SK-N-SH (cell line): ENCODE results near the gene TSHZ2. TPM values are rescaled to one million over a fixed set of nuclear protein-coding genes. Genes with fewer than 3 reads are reported as not detected.

Experiments used
- CTCF ChIA-PET: fragments of 300-600, 350-600 bp; formaldehyde crosslinking; extraction: SDS; loops from one replicate; lab custom pipeline; 2021; lab: Yijun Ruan, JAX
- POLR2A ChIA-PET: fragments of 350-600 bp; sonication (Branson Sonifier 250); formaldehyde crosslinking; extraction: SDS; loops from one replicate; lab custom pipeline; 2020; ENCODE audit warnings: antibody characterized with exemption, inconsistent platforms; lab: Yijun Ruan, JAX
- DNase-seq: peaks from one replicate; pipeline ENCODE4 v3.0.0; 2012
- H2AFZ ChIP-seq: fragments of 200-600 bp; sonication (generic); 2 replicates; pipeline ENCODE4 v1.8.1; 2016; ENCODE audit warnings: antibody characterized with exemption, mild to moderate bottlenecking, low read depth
- H3F3A ChIP-seq: fragments of 200-600 bp; sonication (generic); replicated peaks from 2 replicates; pipeline ENCODE3; 2016; ENCODE audit warnings: antibody characterized with exemption, mild to moderate bottlenecking; ENCODE audit not compliant: insufficient read depth
- H3K27ac ChIP-seq, 2 experiments: fragments of 200-500 bp in 1 of 2; fragments of 200-600 bp in 1 of 2; sonication (Bioruptor generic) in 1 of 2; sonication (generic), shearing (Covaris generic) in 1 of 2; 2 replicates each; pipeline versions ENCODE4 v1.5.1 to v1.6.1; 2014 to 2016; ENCODE audit warnings: low read depth in 2 of 2, inconsistent platforms in 1 of 2, low read length in 1 of 2, mild to moderate bottlenecking in 1 of 2, mixed read lengths in 1 of 2
- H3K27me3 ChIP-seq: fragments of 200-600 bp; sonication (generic), shearing (Covaris generic); 2 replicates; pipeline ENCODE4 v1.6.1; 2016; ENCODE audit warnings: mixed run types; ENCODE audit not compliant: insufficient read depth
- H3K36me3 ChIP-seq, 2 experiments: fragments of 200-500 bp in 1 of 2; fragments of 200-600 bp in 1 of 2; sonication (Bioruptor generic) in 1 of 2; sonication (generic) in 1 of 2; replicated peaks in 1 of 2; 2 replicates each; pipeline versions ENCODE3 to v1.5.1; 2014 to 2016; ENCODE audit warnings: low read length in 1 of 2, mild to moderate bottlenecking in 1 of 2; ENCODE audit not compliant: insufficient read depth in 2 of 2, control insufficient read depth in 1 of 2
- H3K4me1 ChIP-seq, 2 experiments: fragments of 200-500 bp in 1 of 2; fragments of 200-600 bp in 1 of 2; sonication (Bioruptor generic) in 1 of 2; sonication (generic), shearing (Covaris generic) in 1 of 2; 2 replicates each; pipeline versions ENCODE4 v1.5.1 to v1.6.1; 2014 to 2016; ENCODE audit warnings: low read depth in 1 of 2, low read length in 1 of 2, mixed run types in 1 of 2; ENCODE audit not compliant: insufficient read depth in 2 of 2, control insufficient read depth in 1 of 2
- H3K4me2 ChIP-seq: fragments of 200-600 bp; sonication (generic), shearing (Covaris generic); 2 replicates; pipeline ENCODE4 v1.6.1; 2017; ENCODE audit warnings: mixed run types
- H3K4me3 ChIP-seq, 2 experiments: fragments of 200-500 bp in 1 of 2; fragments of 200-600 bp in 1 of 2; sonication (Bioruptor generic) in 1 of 2; sonication (generic), shearing (Covaris generic) in 1 of 2; 2 replicates each; pipeline versions ENCODE4 v1.5.1 to v1.8.1; 2014 to 2016; ENCODE audit warnings: low read depth in 2 of 2, inconsistent platforms in 1 of 2, low read length in 1 of 2, mild to moderate bottlenecking in 1 of 2, mixed read lengths in 1 of 2, moderate library complexity in 1 of 2
- H3K79me2 ChIP-seq: fragments of 200-600 bp; sonication (generic); 2 replicates; pipeline ENCODE4 v1.8.1; 2017; ENCODE audit warnings: mild to moderate bottlenecking; ENCODE audit not compliant: insufficient read depth
- H3K9ac ChIP-seq: fragments of 200-600 bp; sonication (generic); 2 replicates; pipeline ENCODE4 v1.6.1; 2017; ENCODE audit warnings: mixed run types
- H3K9me2 ChIP-seq: fragments of 200-600 bp; sonication (generic); 2 replicates; pipeline ENCODE4 v1.6.1; 2017; ENCODE audit warnings: mixed run types
- H3K9me3 ChIP-seq: fragments of 200-600 bp; sonication (generic); 2 replicates; pipeline ENCODE4 v1.6.1; 2017; ENCODE audit warnings: mixed run types, mild to moderate bottlenecking, moderate library complexity
- H4K20me1 ChIP-seq: fragments of 200-600 bp; sonication (generic); 2 replicates; pipeline ENCODE4 v1.6.1; 2017; ENCODE audit warnings: mild to moderate bottlenecking, mixed run types; ENCODE audit not compliant: insufficient read depth
- CHD2 ChIP-seq: fragments of 150-350 bp; IDR thresholded peaks from 2 replicates; pipeline ENCODE4 v1.6.1; 2018; ENCODE audit warnings: low read length; ENCODE audit not compliant: partially characterized antibody
- FOSL2 ChIP-seq: IDR thresholded peaks from 2 replicates; pipeline ENCODE4 v1.4.0; 2012; ENCODE audit warnings: low read depth, mild to moderate bottlenecking, moderate library complexity, borderline replicate concordance
- FOXM1 ChIP-seq: IDR thresholded peaks from 2 replicates; pipeline ENCODE4 v1.4.0; 2012; ENCODE audit warnings: low read depth, mild to moderate bottlenecking
- GATA2 ChIP-seq: sonication (generic); formaldehyde crosslinking; IDR thresholded peaks from 2 replicates; pipeline ENCODE4 v1.5.0; 2020; ENCODE audit warnings: mild to moderate bottlenecking, missing genetic modification reagents
- JUND ChIP-seq: IDR thresholded peaks from 2 replicates; pipeline ENCODE4 v1.4.0; 2012
- RCOR1 ChIP-seq: fragments of 150-350 bp; IDR thresholded peaks from 2 replicates; pipeline ENCODE4 v1.6.1; 2017; ENCODE audit warnings: antibody characterized with exemption, low read length
- REST ChIP-seq: IDR thresholded peaks from 2 replicates; pipeline ENCODE4 v1.6.1; 2012; ENCODE audit warnings: mild to moderate bottlenecking, low read depth, low read length, moderate library complexity
- RXRA ChIP-seq: IDR thresholded peaks from 2 replicates; pipeline ENCODE4 v1.4.0; 2012; ENCODE audit warnings: low read depth, mild to moderate bottlenecking, borderline replicate concordance
- TAF1 ChIP-seq: IDR thresholded peaks from 2 replicates; pipeline ENCODE4 v1.6.1; 2012; ENCODE audit warnings: low read depth, mild to moderate bottlenecking, low read length, moderate library complexity, borderline replicate concordance
- TEAD4 ChIP-seq: IDR thresholded peaks from 2 replicates; pipeline ENCODE4 v1.4.0; 2012; ENCODE audit warnings: mild to moderate bottlenecking, borderline replicate concordance; ENCODE audit not compliant: insufficient read depth
- YY1 ChIP-seq: IDR thresholded peaks from 2 replicates; pipeline ENCODE4 v1.4.0; 2012; ENCODE audit warnings: low read depth, mild to moderate bottlenecking
- WGBS: methylation state at CpG from one replicate; pipeline ENCODE4 v1.1.6; 2017; ENCODE audit warnings: low lambda C conversion rate; 5-methylcytosine and 5-hydroxymethylcytosine counted together
- polyA plus RNA-seq, 3 experiments: library from polyadenylated mRNA; depleted of rRNA; stranded (reverse); fragments of >200 nt; gene quantifications; 2 replicates each; pipeline ENCODE4 v1.2.3, GENCODE V29; 2012
- TF ChIP-seq, protein P1 (sequence below): IDR thresholded peaks from 2 replicates; pipeline ENCODE4 v1.4.0; 2012; ENCODE audit warnings: low read depth
- TF ChIP-seq, protein P2 (sequence below): fragments of 150-350 bp; IDR thresholded peaks from 2 replicates; pipeline ENCODE4 v1.6.1; 2017; ENCODE audit warnings: antibody characterized with exemption, low read length, low read depth, borderline replicate concordance
- TF ChIP-seq, protein P3 (sequence below): IDR thresholded peaks from 2 replicates; pipeline ENCODE4 v1.4.0; 2012; ENCODE audit warnings: low read depth, borderline replicate concordance
- TF ChIP-seq, protein P4 (sequence below): IDR thresholded peaks from 2 replicates; pipeline ENCODE4 v1.4.0; 2012; ENCODE audit warnings: low read depth, borderline replicate concordance
- TF ChIP-seq, protein P5 (sequence below): fragments of 200-600 bp; sonication (generic); IDR thresholded peaks from 2 replicates; pipeline ENCODE4 v1.6.1; 2017; ENCODE audit warnings: antibody characterized with exemption, mild to moderate bottlenecking, moderate library complexity

The TSHZ2 gene
- polyA plus RNA-seq, 1 of the 3 experiments (the other 2 are of a cell fraction): 0.13 TPM

DNA sequence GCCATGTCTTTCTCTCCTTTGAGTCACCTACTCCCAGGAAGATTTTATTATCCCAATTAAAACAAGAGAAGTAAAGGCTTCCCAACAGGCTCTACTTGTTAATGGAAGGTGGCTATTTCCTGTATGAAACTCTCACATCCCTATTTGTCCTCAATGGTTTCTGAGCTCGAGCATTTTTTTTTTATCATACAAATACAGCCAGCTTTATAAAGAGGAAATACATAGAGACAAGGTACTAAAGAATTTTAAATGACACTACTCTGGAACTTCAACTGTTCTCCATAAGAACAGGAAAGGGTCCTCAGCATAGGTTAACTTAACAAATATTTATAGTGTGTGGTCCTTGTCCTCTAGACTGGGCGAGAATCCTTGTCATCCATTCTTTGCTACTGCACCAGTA lies 41.0 kb downstream of the TSHZ2 start:
- no peaks in the 10 kb centered on the region for H4K20me1 ChIP-seq
- H3K9me3 ChIP-seq: no peaks in the 10 kb centered on the region
- DNase-seq: no peak
- CTCF ChIA-PET: interaction anchor here (1.4 kb wide), 1 partner anchor 19 kb away, joined by 3 read pairs; no protein-coding TSS in a partner anchor
- peaks cover 0 to under 1% of the 10 kb centered on the region in 2 experiments; a peak in 1 of 4 replicates for H3K4me1 ChIP-seq
- no peak overlapping the region for H2AFZ ChIP-seq
- H3K27ac ChIP-seq: no peak overlapping the region
- no peaks in the 10 kb centered on the region for H3K79me2 ChIP-seq
- H3K36me3 ChIP-seq: no peaks in the 10 kb centered on the region
- H3F3A ChIP-seq: no peaks in the 10 kb centered on the region
- no peak overlapping the region for H3K9ac ChIP-seq
- no peaks in the 10 kb centered on the region for H3K27me3 ChIP-seq
- POLR2A ChIA-PET: no interaction called here
- no peaks in the 10 kb centered on the region for H3K9me2 ChIP-seq
- TF ChIP-seq RCOR1 (no peak), YY1 (no peak), TAF1 (no peak), GATA2 (CRISPR knock-in tag) (no peak), CHD2 (no peak), FOXM1 (no peak), TEAD4 (no peak), FOSL2 (no peak), JUND (no peak)
- TF ChIP-seq, protein P1, sequence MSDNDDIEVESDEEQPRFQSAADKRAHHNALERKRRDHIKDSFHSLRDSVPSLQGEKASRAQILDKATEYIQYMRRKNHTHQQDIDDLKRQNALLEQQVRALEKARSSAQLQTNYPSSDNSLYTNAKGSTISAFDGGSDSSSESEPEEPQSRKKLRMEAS: no peak
- TF ChIP-seq, protein P2, sequence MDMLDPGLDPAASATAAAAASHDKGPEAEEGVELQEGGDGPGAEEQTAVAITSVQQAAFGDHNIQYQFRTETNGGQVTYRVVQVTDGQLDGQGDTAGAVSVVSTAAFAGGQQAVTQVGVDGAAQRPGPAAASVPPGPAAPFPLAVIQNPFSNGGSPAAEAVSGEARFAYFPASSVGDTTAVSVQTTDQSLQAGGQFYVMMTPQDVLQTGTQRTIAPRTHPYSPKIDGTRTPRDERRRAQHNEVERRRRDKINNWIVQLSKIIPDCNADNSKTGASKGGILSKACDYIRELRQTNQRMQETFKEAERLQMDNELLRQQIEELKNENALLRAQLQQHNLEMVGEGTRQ: no peak
- TF ChIP-seq, protein P3, sequence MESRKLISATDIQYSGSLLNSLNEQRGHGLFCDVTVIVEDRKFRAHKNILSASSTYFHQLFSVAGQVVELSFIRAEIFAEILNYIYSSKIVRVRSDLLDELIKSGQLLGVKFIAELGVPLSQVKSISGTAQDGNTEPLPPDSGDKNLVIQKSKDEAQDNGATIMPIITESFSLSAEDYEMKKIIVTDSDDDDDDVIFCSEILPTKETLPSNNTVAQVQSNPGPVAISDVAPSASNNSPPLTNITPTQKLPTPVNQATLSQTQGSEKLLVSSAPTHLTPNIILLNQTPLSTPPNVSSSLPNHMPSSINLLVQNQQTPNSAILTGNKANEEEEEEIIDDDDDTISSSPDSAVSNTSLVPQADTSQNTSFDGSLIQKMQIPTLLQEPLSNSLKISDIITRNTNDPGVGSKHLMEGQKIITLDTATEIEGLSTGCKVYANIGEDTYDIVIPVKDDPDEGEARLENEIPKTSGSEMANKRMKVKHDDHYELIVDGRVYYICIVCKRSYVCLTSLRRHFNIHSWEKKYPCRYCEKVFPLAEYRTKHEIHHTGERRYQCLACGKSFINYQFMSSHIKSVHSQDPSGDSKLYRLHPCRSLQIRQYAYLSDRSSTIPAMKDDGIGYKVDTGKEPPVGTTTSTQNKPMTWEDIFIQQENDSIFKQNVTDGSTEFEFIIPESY: no peak
- TF ChIP-seq, protein P4, sequence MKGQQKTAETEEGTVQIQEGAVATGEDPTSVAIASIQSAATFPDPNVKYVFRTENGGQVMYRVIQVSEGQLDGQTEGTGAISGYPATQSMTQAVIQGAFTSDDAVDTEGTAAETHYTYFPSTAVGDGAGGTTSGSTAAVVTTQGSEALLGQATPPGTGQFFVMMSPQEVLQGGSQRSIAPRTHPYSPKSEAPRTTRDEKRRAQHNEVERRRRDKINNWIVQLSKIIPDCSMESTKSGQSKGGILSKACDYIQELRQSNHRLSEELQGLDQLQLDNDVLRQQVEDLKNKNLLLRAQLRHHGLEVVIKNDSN: no peak
- TF ChIP-seq, all 33 proteins: peak for 0
- no peak overlapping the region for H3K4me3 ChIP-seq
- no peak overlapping the region for H3K4me2 ChIP-seq
- WGBS: 27% methylated on average over 2 of the region's 2 CpGs

DNA sequence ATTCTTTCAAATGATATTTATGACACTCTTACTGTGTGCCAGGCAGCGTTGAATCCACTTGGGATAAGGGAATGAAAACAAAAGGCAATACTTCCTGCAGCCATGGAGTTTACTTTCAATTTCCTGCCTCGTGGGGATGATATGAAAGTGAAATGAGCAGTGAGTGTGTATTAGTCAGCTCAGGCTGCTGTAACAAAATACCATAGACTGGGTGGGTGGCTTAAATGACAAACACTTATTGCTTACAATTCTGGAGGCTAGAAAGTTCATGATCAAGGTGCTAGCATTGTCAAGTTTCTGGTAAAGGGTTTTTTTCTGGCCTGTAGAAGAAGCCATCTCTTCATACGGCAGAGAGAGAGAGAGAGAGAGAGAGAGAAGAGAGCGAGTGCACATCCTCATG lies 41.7 kb downstream of the TSHZ2 start:
- H3K9ac ChIP-seq: no peak overlapping the region
- H3K4me2 ChIP-seq: no peak overlapping the region
- no peak overlapping the region for H2AFZ ChIP-seq
- ChIA-PET POLR2A (no interaction called here), CTCF (no interaction called here)
- no peak overlapping the region for H3K4me3 ChIP-seq
- no peaks in the 10 kb centered on the region for H3K79me2 ChIP-seq
- H3F3A ChIP-seq: no peaks in the 10 kb centered on the region
- H3K4me1 ChIP-seq: peaks cover 0 to 2% of the 10 kb centered on the region in 2 experiments; a peak in 2 of 4 replicates
- no peaks in the 10 kb centered on the region for H3K9me3 ChIP-seq
- no peaks in the 10 kb centered on the region for H3K27me3 ChIP-seq
- no peaks in the 10 kb centered on the region for H3K36me3 ChIP-seq
- DNase-seq: no peak
- WGBS: 37% methylated on average over 4 of the region's 4 CpGs
- H4K20me1 ChIP-seq: no peaks in the 10 kb centered on the region
- H3K27ac ChIP-seq: no peak overlapping the region
- no peaks in the 10 kb centered on the region for H3K9me2 ChIP-seq
- no peak for TF ChIP-seq RXRA
- TF ChIP-seq, protein P5, sequence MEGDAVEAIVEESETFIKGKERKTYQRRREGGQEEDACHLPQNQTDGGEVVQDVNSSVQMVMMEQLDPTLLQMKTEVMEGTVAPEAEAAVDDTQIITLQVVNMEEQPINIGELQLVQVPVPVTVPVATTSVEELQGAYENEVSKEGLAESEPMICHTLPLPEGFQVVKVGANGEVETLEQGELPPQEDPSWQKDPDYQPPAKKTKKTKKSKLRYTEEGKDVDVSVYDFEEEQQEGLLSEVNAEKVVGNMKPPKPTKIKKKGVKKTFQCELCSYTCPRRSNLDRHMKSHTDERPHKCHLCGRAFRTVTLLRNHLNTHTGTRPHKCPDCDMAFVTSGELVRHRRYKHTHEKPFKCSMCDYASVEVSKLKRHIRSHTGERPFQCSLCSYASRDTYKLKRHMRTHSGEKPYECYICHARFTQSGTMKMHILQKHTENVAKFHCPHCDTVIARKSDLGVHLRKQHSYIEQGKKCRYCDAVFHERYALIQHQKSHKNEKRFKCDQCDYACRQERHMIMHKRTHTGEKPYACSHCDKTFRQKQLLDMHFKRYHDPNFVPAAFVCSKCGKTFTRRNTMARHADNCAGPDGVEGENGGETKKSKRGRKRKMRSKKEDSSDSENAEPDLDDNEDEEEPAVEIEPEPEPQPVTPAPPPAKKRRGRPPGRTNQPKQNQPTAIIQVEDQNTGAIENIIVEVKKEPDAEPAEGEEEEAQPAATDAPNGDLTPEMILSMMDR: no peak
- TF ChIP-seq TEAD4: no peak
- TF ChIP-seq, protein P3: no peak
- TF ChIP-seq REST: no peak
